Spleen (tissue), 11 donors: Measurements from ENCODE around the gene COPS8. TPM values are rescaled to one million over a fixed set of nuclear protein-coding genes. Genes with fewer than 3 reads are reported as not detected.

ENCODE experiments used
- DNase-seq: peaks from one replicate; pipeline ENCODE4 v3.0.0-alpha.2; 2020
- H3K27ac ChIP-seq, 8 donors: fragments of 200-600 bp; sonication (generic) in 7 of 8; 1 replicate in 4 of 8; 2 replicates in 4 of 8; pipeline versions ENCODE4 v1.5.0 to v1.8.0; 2016 to 2021; ENCODE audit warnings: inconsistent platforms in 4 of 8, mild to moderate bottlenecking in 4 of 8, moderate library complexity in 1 of 8
- H3K27me3 ChIP-seq, 7 donors: fragments of 200-600 bp; sonication (generic) in 6 of 7; replicated peaks in 1 of 7; 1 replicate in 4 of 7; 2 replicates in 3 of 7; pipeline versions ENCODE4 v1.5.0 to v1.8.0; 2016 to 2021; ENCODE audit warnings: inconsistent platforms in 3 of 7, mild to moderate bottlenecking in 1 of 7
- H3K36me3 ChIP-seq, 6 donors: fragments of 200-600 bp; sonication (generic) in 5 of 6; 1 replicate in 4 of 6; 2 replicates in 2 of 6; pipeline versions ENCODE4 v1.5.0 to v1.8.0; 2016 to 2021; ENCODE audit warnings: inconsistent platforms in 2 of 6
- H3K4me1 ChIP-seq, 6 donors: fragments of 200-600 bp; sonication (generic) in 5 of 6; 1 replicate in 3 of 6; 2 replicates in 3 of 6; pipeline versions ENCODE4 v1.5.0 to v1.8.0; 2016 to 2021; ENCODE audit warnings: inconsistent platforms in 3 of 6
- H3K4me3 ChIP-seq, 8 donors: fragments of 200-600 bp; sonication (generic) in 7 of 8; 1 replicate in 4 of 8; 2 replicates in 4 of 8; pipeline versions ENCODE4 v1.5.0 to v1.8.0; 2016 to 2021; ENCODE audit warnings: inconsistent platforms in 4 of 8, mild to moderate bottlenecking in 4 of 8, moderate library complexity in 2 of 8
- H3K9me3 ChIP-seq, 8 donors: fragments of 200-600 bp; sonication (generic) in 7 of 8; 1 replicate in 4 of 8; 2 replicates in 4 of 8; pipeline versions ENCODE4 v1.5.0 to v1.8.0; 2016 to 2021; ENCODE audit warnings: inconsistent platforms in 4 of 8
- POLR2A ChIP-seq, 3 donors: fragments of 450-650 bp; IDR thresholded peaks; one replicate each; pipeline ENCODE4 v1.5.1; 2017; ENCODE audit warnings: antibody characterized with exemption in 3 of 3, mild to moderate bottlenecking in 1 of 3
- POLR2AphosphoS5 ChIP-seq, 3 donors: sonication (generic); formaldehyde crosslinking; IDR thresholded peaks; one replicate each; pipeline ENCODE4 v1.5.1; 2017; ENCODE audit warnings: antibody characterized with exemption in 3 of 3
- WGBS, 5 donors: extraction: QIAGEN DNeasy Blood & Tissue Kit in 3 of 5; methylation state at CpG; one replicate each; pipeline versions ENCODE4 v1.1.5 to v1.1.7; 2013 to 2018; 5-methylcytosine and 5-hydroxymethylcytosine counted together
- intact Hi-C: fragments of 100-400 bp; cut with DNase I; formaldehyde crosslinking; loops from one replicate; pipeline ENCODE4 v1.15.0; 2023; ENCODE audit warnings: low total_unique reads
- polyA plus RNA-seq, 3 donors: library from polyadenylated mRNA; stranded (reverse); fragments of 200-250 nt; gene quantifications; one replicate each; pipeline ENCODE4 v1.2.1, GENCODE V29; 2013
- total RNA-seq, 7 donors: library from RNA; depleted of rRNA in 3 of 7; stranded (reverse); fragments of >200 nt in 3 of 7; fragmentation: NEBNext Ultra II Directional in 4 of 7; extraction: Animal tissue kit (Norgen Biotek cat#: 25700) in 4 of 7; gene quantifications; one replicate each; pipeline versions ENCODE4 v1.1.0 to v1.2.1, GENCODE V29; 2016 to 2021
- TF ChIP-seq, protein P1 (sequence below), 11 experiments: fragments of 200-600 bp in 7 of 11; fragments of 450-650 bp in 4 of 11; sonication (generic) in 4 of 11; IDR thresholded peaks in 8 of 11; conservative IDR thresholded peaks in 3 of 11; 1 replicate in 7 of 11; 2 replicates in 4 of 11; pipeline versions ENCODE4 v1.4.0 to v1.8.0; 2016 to 2021; ENCODE audit warnings: antibody characterized with exemption in 11 of 11, inconsistent platforms in 4 of 11, mild to moderate bottlenecking in 1 of 11
- donor health status: healthy with polysubstance abuse.
- donor health status: DM: no; HTN: no; CAD: no; lungs with moderate emphysema.
- donor health status: DM: no; HTN: no; CAD: no.
- donor health status: Bipolar disorder and iron deficiency.
- donor health status: healthy.
- donor health status: DM: no; HTN: no; CAD: no.
- donor health status: DM: yes; HTN: yes; CAD: no.

COPS8 gene
- total and polyA plus RNA-seq, 10 donors: 21.3 to 67.9 (median 31.5) TPM

DNA sequence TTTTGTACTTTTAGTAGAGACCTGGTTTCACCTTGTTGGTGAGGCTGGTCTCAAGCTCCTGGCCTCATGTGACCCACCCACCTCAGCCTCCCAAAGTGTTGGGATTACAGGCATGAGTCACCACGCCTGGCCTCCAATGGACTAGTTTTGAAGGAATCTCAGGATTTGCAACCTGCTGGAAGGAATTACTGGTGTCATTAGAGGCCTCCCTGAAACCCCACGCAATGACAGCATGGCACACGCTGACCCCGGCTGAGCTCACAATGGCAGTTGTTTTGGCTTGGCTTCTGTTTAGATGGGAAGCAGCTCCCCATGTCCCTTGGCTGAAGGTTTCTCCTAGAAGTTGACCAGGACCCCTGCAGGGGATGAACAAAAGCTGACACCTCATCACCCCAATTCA lies 23.1 kb upstream of the COPS8 start:
- H3K9me3 ChIP-seq: no peaks in the 10 kb centered on the region
- no peak overlapping the region for H3K4me3 ChIP-seq
- WGBS, 5 donors: 91 to 98% (median 92%) methylated on average over 4 of the region's 4 CpGs
- TF ChIP-seq, protein P1, sequence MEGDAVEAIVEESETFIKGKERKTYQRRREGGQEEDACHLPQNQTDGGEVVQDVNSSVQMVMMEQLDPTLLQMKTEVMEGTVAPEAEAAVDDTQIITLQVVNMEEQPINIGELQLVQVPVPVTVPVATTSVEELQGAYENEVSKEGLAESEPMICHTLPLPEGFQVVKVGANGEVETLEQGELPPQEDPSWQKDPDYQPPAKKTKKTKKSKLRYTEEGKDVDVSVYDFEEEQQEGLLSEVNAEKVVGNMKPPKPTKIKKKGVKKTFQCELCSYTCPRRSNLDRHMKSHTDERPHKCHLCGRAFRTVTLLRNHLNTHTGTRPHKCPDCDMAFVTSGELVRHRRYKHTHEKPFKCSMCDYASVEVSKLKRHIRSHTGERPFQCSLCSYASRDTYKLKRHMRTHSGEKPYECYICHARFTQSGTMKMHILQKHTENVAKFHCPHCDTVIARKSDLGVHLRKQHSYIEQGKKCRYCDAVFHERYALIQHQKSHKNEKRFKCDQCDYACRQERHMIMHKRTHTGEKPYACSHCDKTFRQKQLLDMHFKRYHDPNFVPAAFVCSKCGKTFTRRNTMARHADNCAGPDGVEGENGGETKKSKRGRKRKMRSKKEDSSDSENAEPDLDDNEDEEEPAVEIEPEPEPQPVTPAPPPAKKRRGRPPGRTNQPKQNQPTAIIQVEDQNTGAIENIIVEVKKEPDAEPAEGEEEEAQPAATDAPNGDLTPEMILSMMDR (IDR thresholded peaks at IDR 0.05 in 8 of 11, conservative IDR thresholded peaks at IDR 0.05 in 3 of 11): no peak
- TF ChIP-seq POLR2A (IDR thresholded peaks at IDR 0.05): no peak
- no peak for TF ChIP-seq POLR2AphosphoS5 (IDR thresholded peaks at IDR 0.05)
- no peaks in the 10 kb centered on the region for H3K36me3 ChIP-seq
- H3K27ac ChIP-seq: no peak overlapping the region
- H3K27me3 ChIP-seq: peaks cover 0 to 7% (median 0%) of the 10 kb centered on the region in 7 donors
- no peak for DNase-seq
- H3K4me1 ChIP-seq: peaks cover 0 to 36% (median 23%) of the 10 kb centered on the region in 6 donors
- intact Hi-C loops: loop anchor here (5.0 to 10.0 kb wide), 2 partner anchors 488 to 710 kb away; no protein-coding TSS in a partner anchor

DNA sequence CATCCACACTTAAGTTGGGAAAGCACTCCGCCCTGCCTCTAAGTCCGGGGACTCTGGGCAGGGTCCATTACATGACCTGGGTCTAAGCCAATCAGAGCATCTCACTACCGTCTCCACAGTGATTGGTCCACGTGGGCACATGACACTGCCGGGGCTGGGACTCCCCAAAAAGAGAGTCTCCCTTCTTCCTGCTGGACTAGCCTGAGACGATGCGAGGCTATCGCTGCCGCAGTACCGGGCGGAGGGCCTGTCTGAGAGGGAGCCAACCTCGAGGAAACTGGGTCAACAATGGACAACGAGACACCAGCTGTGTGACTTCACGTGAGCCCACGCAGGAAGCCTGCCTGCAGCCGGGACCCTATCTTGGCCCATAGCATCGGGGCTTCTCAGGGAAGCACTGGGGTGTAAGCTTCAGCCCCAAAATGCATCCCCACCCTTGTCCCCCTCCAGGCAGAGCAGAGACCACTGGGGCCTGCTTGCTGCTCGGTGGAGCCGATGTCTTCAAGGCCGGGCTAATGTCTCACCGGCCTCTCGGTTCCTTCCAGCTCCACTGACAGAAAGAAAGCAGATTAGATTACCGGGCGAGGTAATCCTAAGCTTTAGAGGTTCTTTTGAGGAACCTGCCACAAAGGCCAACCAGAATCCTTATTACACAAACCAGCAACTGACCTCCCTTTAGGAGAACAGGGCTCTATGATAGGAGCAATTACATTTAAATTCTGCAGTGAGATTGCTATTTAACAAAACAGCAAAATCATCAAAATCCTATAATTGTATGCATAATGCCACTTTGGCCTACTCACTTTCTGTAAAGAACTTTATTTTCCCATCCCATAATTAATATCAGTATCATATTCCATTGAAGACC lies 21.3 kb upstream of the COPS8 start:
- Histone ChIP-seq H3K4me3 (no peak overlapping the region), H3K9me3 (no peaks in the 10 kb centered on the region), H3K27ac (no peak overlapping the region), H3K4me1 (peaks cover 0 to 23% (median 13%) of the 10 kb centered on the region in 6 donors), H3K27me3 (peaks cover 0 to 7% (median 0%) of the 10 kb centered on the region in 7 donors), H3K36me3 (no peaks in the 10 kb centered on the region)
- intact Hi-C loops: loop anchor here (5.0 to 10.0 kb wide), 2 partner anchors 490 to 712 kb away; no protein-coding TSS in a partner anchor
- 90 to 93% (median 90%) methylated on average over 11 to 24 of the region's 24 CpGs for WGBS, 5 donors
- TF ChIP-seq, protein P1 (IDR thresholded peaks at IDR 0.05 in 8 of 11, conservative IDR thresholded peaks at IDR 0.05 in 3 of 11): no peak
- TF ChIP-seq POLR2A (IDR thresholded peaks at IDR 0.05): no peak
- TF ChIP-seq POLR2AphosphoS5 (IDR thresholded peaks at IDR 0.05): no peak
- no peak for DNase-seq

DNA sequence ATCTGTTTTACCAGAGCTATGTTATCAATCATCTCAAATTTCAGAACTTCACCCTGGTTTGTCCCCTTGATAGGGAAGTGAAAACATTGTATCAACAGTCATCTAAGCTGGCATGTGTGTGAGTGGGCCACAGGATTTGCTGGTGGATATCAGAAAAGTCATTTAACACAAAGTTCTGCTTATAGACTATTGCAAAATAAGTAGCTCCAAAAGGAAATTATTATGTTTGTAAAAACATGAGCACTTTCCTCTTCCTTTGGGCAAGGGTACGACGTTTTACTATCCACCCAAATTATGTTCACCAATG lies 20.7 kb upstream of the COPS8 start:
- no peak for TF ChIP-seq POLR2A (IDR thresholded peaks at IDR 0.05)
- TF ChIP-seq, protein P1 (IDR thresholded peaks at IDR 0.05 in 8 of 11, conservative IDR thresholded peaks at IDR 0.05 in 3 of 11): no peak
- TF ChIP-seq POLR2AphosphoS5 (IDR thresholded peaks at IDR 0.05): no peak
- Histone ChIP-seq H3K27me3 (peaks cover 0 to 7% (median 0%) of the 10 kb centered on the region in 7 donors), H3K4me1 (peaks cover 0 to 17% (median 10%) of the 10 kb centered on the region in 6 donors), H3K9me3 (no peaks in the 10 kb centered on the region), H3K36me3 (no peaks in the 10 kb centered on the region), H3K4me3 (no peak overlapping the region), H3K27ac (no peak overlapping the region)
- no peak for DNase-seq
- WGBS, 5 donors: 42 to 73% (median 63%) methylated on average over 2 of the region's 2 CpGs
- intact Hi-C loops: loop anchor here (10.0 kb wide), 1 partner anchor 490 kb away; no protein-coding TSS in a partner anchor

DNA sequence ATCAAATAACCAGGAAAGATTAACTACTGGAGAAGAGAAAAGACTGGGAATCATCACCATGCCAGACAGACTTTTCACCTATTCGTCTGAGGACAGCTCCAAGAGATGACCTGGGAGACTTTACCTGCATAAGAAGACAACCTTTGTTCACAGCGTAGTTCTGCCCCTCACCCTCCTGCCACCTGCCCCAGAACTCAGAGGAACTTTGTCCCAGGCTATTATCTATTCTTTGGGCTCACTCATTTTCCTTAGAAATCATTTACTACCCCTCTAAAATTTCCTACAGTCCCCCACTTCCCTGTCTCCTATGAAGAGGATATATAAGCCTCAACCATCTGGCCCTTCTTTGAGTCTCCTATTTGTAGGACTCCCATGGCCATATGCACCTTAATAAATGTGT lies 19.3 kb upstream of the COPS8 start:
- intact Hi-C loops: loop anchor here (10.0 kb wide), 1 partner anchor 492 kb away; no protein-coding TSS in a partner anchor

More for the DNA sequence above, 19.3 kb upstream of the COPS8 start:
- no peaks in the 10 kb centered on the region for H3K36me3 ChIP-seq
- TF ChIP-seq, protein P1 (IDR thresholded peaks at IDR 0.05 in 8 of 11, conservative IDR thresholded peaks at IDR 0.05 in 3 of 11): no peak
- TF ChIP-seq POLR2AphosphoS5 (IDR thresholded peaks at IDR 0.05) (no peak), POLR2A (IDR thresholded peaks at IDR 0.05) (no peak)
- DNase-seq: no peak
- no peak overlapping the region for H3K4me3 ChIP-seq
- H3K27ac ChIP-seq: no peak overlapping the region
- peaks cover 0 to under 1% (median 0%) of the 10 kb centered on the region in 7 donors for H3K27me3 ChIP-seq
- H3K9me3 ChIP-seq: peaks cover 0 to 7% (median 0%) of the 10 kb centered on the region in 8 donors
- peaks cover 0 to 6% (median 0%) of the 10 kb centered on the region in 6 donors for H3K4me1 ChIP-seq
- 90 to 98% (median 94%) methylated on average over 2 of the region's 2 CpGs for WGBS, 5 donors
